H1 (cell line): ENCODE measurements around the gene STX18. TPM values are rescaled to one million over a fixed set of nuclear protein-coding genes. Genes with fewer than 3 reads are reported as not detected.

Experiments used
- ATF3 ChIP-seq: IDR thresholded peaks from 2 replicates; pipeline ENCODE4 v1.6.1; 2011; ENCODE audit warnings: low read depth, mild to moderate bottlenecking, low read length; ENCODE audit not compliant: insufficient read depth
- GABPA ChIP-seq: IDR thresholded peaks from 2 replicates; pipeline ENCODE4 v1.6.1; 2011; ENCODE audit warnings: mild to moderate bottlenecking, low read length, moderate library complexity, borderline replicate concordance; ENCODE audit not compliant: insufficient read depth
- HDAC2 ChIP-seq, 2 experiments: fragments of 300-600 bp in 1 of 2; sonication (generic) in 1 of 2; IDR thresholded peaks; 2 replicates each; pipeline ENCODE4 v1.6.1; 2011 to 2012; ENCODE audit warnings: low read depth in 2 of 2, low read length in 2 of 2, mild to moderate bottlenecking in 2 of 2, moderate library complexity in 2 of 2, borderline replicate concordance in 1 of 2, inconsistent platforms in 1 of 2
- SP4 ChIP-seq: IDR thresholded peaks from 2 replicates; pipeline ENCODE4 v1.6.1; 2012; ENCODE audit warnings: low read length, inconsistent platforms
- TCF12 ChIP-seq: IDR thresholded peaks from 2 replicates; pipeline ENCODE4 v1.6.1; 2011; ENCODE audit warnings: low read depth, mild to moderate bottlenecking, low read length
- TEAD4 ChIP-seq: IDR thresholded peaks from 2 replicates; pipeline ENCODE4 v1.6.1; 2012; ENCODE audit warnings: low read depth, low read length, inconsistent platforms, mixed read lengths
- ZNF274 ChIP-seq: IDR thresholded peaks from 2 replicates; pipeline ENCODE4 v1.7.0; 2012; ENCODE audit warnings: low read length, borderline replicate concordance; ENCODE audit errors: extremely low read depth
- polyA plus RNA-seq, 7 experiments: library from polyadenylated mRNA; depleted of rRNA in 3 of 7; stranded (reverse) in 5 of 7; unstranded in 2 of 7; fragments of >200 nt in 5 of 7; fragments of 200-250 nt in 2 of 7; gene quantifications; 1 replicate in 5 of 7; 2 replicates in 1 of 7; 4 replicates in 1 of 7; pipeline versions ENCODE4 v1.2.1 to v1.2.3, GENCODE V29; 2011 to 2013; ENCODE audit warnings: missing spikeins in 2 of 7, mixed read lengths in 2 of 7
- total RNA-seq: library from RNA; stranded (reverse); fragmentation: NEBNext Ultra II Directional; extraction: Animal tissue kit (Norgen Biotek cat#: 25700); gene quantifications from 2 replicates; pipeline ENCODE4 v1.2.1, GENCODE V29; 2021

Gene STX18
- total and polyA plus RNA-seq, 2 of the 8 experiments (the other 6 are each of a cell fraction or from before 2014, with no cell fraction given) = 14.6 to 18.3 TPM

- TF ChIP-seq ATF3 = no peak
- TF ChIP-seq TCF12 = no peak
- TF ChIP-seq GABPA = no peak
- TF ChIP-seq SP4 = no peak
- no peak for TF ChIP-seq HDAC2 (IDR thresholded peaks at IDR 0.05; ENCODE audit: borderline replicate concordance in 1 of 2, low read depth in 2 of 2, low read length in 2 of 2)
- TF ChIP-seq TEAD4 = no peak
- no peak for TF ChIP-seq ZNF274
These were observed 117.9 kb downstream of the STX18 start (continued) for GRCh38 chr4:4423706-4424498.
